Measurements from ENCODE around the gene HGFAC. TPM values are rescaled to one million over a fixed set of nuclear protein-coding genes. Genes with fewer than 3 reads are reported as not detected.

The HGFAC gene
- total RNA-seq, 1 donor from 2014 or later, result 0.35 TPM

DNA sequence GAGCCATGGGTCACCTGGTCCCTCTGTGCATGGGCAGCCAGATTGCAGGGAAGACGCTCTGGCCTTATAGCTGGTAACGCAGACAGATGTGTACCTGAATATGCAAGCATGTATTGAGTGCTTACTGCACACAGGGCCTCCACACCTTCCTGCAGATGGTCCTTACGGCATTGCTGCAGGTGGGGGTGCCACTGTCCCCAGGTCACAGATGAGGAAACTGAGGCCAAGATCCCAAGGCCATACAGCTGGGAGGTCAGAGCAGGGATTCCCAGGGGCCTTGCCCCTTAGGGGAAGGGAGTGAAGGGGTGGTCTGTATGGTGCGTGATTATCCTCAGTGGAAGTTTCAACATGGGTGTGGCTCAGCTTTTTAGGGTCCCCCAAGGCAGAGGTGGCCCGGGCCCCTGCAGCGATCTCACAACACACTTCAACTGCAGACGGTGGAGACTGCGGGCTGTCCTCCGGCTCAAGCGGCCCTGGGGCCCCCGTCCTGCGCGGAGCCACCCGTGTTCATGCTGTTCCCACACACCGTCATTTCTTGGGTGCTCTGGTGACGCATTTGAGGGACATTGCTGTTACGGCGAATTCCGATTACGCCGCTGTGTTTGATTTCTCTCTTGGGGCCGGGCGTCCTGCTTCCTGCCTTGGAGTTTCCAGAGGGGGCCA, 29.5 kb downstream of the HGFAC start:
- Mint-ChIP-seq H3K27ac (ENCODE audit: unreplicated experiment) (no peak overlapping the region), H3K27me3 (ENCODE audit: low read depth) (peaks cover 6% of the 10 kb centered on the region), H3K9me3 (ENCODE audit: low read depth) (no peaks in the 10 kb centered on the region), H3K4me3 (ENCODE audit: unreplicated experiment) (no peak overlapping the region), H3K36me3 (ENCODE audit: low read depth) (no peaks in the 10 kb centered on the region), H3K4me1 (ENCODE audit: low read depth) (no peaks in the 10 kb centered on the region)
- TF ChIP-seq, protein P1, sequence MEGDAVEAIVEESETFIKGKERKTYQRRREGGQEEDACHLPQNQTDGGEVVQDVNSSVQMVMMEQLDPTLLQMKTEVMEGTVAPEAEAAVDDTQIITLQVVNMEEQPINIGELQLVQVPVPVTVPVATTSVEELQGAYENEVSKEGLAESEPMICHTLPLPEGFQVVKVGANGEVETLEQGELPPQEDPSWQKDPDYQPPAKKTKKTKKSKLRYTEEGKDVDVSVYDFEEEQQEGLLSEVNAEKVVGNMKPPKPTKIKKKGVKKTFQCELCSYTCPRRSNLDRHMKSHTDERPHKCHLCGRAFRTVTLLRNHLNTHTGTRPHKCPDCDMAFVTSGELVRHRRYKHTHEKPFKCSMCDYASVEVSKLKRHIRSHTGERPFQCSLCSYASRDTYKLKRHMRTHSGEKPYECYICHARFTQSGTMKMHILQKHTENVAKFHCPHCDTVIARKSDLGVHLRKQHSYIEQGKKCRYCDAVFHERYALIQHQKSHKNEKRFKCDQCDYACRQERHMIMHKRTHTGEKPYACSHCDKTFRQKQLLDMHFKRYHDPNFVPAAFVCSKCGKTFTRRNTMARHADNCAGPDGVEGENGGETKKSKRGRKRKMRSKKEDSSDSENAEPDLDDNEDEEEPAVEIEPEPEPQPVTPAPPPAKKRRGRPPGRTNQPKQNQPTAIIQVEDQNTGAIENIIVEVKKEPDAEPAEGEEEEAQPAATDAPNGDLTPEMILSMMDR (IDR thresholded peaks at IDR 0.05), result no peak
- peak; percentile 66 for DNase-seq (ENCODE audit: low spot score)

DNA sequence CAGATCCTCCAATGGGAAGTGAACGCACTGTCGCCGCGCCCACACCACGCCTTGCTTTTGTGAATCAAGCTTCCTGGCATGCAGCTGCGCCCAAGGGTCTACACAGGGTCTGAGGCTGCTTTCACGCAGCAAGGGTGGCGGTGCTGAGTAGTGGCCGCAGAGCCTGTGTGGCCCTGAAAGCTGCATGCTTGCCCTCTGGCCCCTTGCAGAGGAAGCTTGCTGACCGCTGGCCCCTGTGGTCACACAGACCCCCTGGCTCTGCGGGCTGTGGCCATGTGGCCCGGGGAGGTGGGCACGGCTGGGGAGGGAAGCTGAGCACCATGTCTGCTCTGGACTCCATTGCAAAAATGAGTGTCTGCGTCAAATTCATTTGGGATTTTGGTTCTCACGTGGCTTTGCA, 30.1 kb downstream of the HGFAC start:
- no peak overlapping the region for H3K27ac Mint-ChIP-seq (ENCODE audit: unreplicated experiment)
- peaks cover 10% of the 10 kb centered on the region for H3K27me3 Mint-ChIP-seq (ENCODE audit: low read depth)
- no peaks in the 10 kb centered on the region for H3K4me1 Mint-ChIP-seq (ENCODE audit: low read depth)
- H3K9me3 Mint-ChIP-seq (ENCODE audit: low read depth), result no peaks in the 10 kb centered on the region
- no peak for DNase-seq (ENCODE audit: low spot score)
- H3K4me3 Mint-ChIP-seq (ENCODE audit: unreplicated experiment), result no peak overlapping the region
- TF ChIP-seq, protein P1 (IDR thresholded peaks at IDR 0.05), result no peak
- H3K36me3 Mint-ChIP-seq (ENCODE audit: low read depth), result no peaks in the 10 kb centered on the region

DNA sequence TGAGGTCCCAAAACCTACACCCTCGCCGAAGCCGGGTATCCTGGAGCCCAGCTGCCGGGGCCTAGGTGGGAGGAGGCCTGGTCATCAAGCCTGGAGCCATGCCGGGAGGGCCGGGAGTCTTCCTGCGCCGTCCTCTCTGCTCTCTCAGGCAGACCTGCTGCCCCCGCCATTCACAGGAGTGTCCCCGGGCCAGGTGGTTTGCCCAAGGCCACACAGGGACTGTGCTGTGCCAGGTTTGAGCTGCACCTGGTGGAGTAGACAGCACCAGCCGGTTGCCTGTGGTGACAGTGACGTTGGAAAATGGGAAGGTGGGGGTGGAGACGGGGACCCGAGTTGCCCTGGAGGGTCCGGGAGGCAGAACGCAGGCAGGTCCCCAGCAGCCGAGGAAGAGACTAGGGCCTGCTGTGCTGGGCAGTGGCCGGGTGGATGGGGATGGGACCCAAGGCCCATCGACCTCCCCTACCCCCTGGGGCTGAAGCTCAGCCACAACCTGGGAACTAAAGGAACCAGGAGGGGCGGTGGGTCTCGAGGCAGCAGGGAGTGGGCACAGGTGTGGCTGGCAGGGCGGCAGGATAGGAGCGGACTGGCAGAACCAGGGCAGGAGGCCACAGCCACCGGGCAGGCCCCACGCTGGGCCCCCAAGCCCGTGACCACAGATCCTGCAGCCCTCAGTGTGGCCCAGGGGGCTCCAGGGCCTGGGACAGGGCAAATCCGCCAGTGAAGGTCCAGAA, 30.8 kb downstream of the HGFAC start:
- Mint-ChIP-seq H3K27ac (ENCODE audit: unreplicated experiment) (no peak overlapping the region), H3K27me3 (ENCODE audit: low read depth) (peaks cover 10% of the 10 kb centered on the region), H3K4me1 (ENCODE audit: low read depth) (no peaks in the 10 kb centered on the region), H3K9me3 (ENCODE audit: low read depth) (no peaks in the 10 kb centered on the region), H3K4me3 (ENCODE audit: unreplicated experiment) (no peak overlapping the region), H3K36me3 (ENCODE audit: low read depth) (no peaks in the 10 kb centered on the region)
- DNase-seq (ENCODE audit: low spot score), result no peak
- TF ChIP-seq, protein P1 (IDR thresholded peaks at IDR 0.05), result no peak

DNA sequence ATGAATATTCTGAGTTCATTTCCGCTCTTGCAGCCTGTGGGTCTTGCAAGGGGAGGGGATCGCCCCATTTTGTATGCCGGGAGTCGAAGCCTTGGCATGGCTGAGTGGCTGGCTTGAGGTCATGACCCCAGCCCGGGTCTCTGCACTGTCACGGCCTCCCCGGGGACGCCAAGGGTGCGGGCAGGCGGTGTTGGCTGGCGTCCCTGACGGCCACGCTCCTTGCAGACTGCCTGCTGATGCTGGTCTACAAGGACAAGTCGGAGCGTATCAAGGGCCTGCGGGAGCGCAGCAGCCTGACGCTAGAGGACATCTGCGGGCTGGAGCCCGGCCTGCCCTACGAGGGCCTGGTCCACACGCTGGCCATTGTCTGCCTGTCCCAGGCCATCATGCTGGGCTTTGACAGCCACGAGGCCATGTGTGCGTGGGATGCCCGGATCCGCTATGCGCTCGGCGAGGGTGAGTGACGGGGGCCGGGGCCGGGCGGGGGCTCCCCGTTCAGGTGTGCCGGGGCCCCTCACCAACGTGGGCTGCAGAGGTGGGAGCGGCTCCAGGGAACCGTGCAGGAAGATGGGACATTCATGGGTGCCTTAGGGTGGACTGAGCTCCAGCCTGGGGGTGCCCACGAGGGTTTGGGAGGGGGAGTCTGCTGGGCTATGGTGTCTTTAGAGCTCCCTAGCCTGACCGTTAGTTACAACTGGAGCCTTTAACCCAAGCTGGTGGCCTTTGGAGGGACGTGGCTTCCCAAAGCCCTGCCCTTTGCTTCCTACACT, 31.6 kb downstream of the HGFAC start:
- DNase-seq (ENCODE audit: low spot score), result no peak
- Mint-ChIP-seq H3K4me1 (ENCODE audit: low read depth) (no peaks in the 10 kb centered on the region), H3K27ac (ENCODE audit: unreplicated experiment) (no peak overlapping the region), H3K36me3 (ENCODE audit: low read depth) (no peaks in the 10 kb centered on the region), H3K9me3 (ENCODE audit: low read depth) (no peaks in the 10 kb centered on the region), H3K4me3 (ENCODE audit: unreplicated experiment) (no peak overlapping the region), H3K27me3 (ENCODE audit: low read depth) (peaks cover 10% of the 10 kb centered on the region)
- TF ChIP-seq, protein P1 (IDR thresholded peaks at IDR 0.05), result no peak
